IPS-15b (cell line): Measurements from ENCODE around the gene AKT1.

Experiments
- H3K27me3 ChIP-seq: one replicate; pipeline ENCODE4 v1.6.1; 2013; ENCODE audit warnings: low read length; ENCODE audit not compliant: control insufficient read depth, insufficient read depth
- H3K36me3 ChIP-seq: one replicate; pipeline ENCODE4 v1.6.1; 2013; ENCODE audit warnings: low read length; ENCODE audit not compliant: control insufficient read depth, insufficient read depth
- H3K4me1 ChIP-seq: one replicate; pipeline ENCODE4 v1.6.1; 2013; ENCODE audit warnings: mild to moderate bottlenecking, low read length; ENCODE audit not compliant: control insufficient read depth, insufficient read depth
- H3K4me3 ChIP-seq: one replicate; pipeline ENCODE4 v1.5.1; 2013; ENCODE audit warnings: low read depth, low read length
- H3K9ac ChIP-seq: one replicate; pipeline ENCODE4 v1.6.1; 2013; ENCODE audit warnings: low read depth, mild to moderate bottlenecking, low read length
- H3K9me3 ChIP-seq: one replicate; pipeline ENCODE4 v1.6.1; 2013; ENCODE audit warnings: mild to moderate bottlenecking, low read length; ENCODE audit not compliant: control insufficient read depth, insufficient read depth

The AKT1 gene

DNA sequence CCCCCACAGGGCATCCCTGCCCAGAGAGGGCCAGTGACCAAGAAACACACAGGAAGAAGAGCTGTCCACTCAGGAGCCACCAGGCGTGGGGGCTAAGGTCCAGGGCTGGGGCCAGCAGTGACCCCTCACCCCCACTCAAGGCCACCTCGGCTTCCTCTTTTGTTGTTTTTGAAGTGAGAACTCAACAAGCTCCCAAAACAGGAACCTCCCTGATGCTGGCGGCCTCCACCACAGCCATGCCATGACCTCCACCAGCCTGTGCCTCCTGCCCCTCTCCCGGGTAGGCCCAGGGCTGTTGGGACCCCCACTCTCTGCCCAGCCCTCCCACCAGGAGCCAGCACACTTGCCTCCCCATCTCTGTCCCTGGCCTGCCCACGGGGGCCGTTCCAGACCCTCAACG lies 7.8 kb downstream of the AKT1 start:
- Histone ChIP-seq H3K9me3 (no peaks in the 10 kb centered on the region), H3K27me3 (no peaks in the 10 kb centered on the region), H3K4me1 (no peaks in the 10 kb centered on the region), H3K9ac (no peak overlapping the region), H3K36me3 (peaks cover 19% of the 10 kb centered on the region), H3K4me3 (no peak overlapping the region)

DNA sequence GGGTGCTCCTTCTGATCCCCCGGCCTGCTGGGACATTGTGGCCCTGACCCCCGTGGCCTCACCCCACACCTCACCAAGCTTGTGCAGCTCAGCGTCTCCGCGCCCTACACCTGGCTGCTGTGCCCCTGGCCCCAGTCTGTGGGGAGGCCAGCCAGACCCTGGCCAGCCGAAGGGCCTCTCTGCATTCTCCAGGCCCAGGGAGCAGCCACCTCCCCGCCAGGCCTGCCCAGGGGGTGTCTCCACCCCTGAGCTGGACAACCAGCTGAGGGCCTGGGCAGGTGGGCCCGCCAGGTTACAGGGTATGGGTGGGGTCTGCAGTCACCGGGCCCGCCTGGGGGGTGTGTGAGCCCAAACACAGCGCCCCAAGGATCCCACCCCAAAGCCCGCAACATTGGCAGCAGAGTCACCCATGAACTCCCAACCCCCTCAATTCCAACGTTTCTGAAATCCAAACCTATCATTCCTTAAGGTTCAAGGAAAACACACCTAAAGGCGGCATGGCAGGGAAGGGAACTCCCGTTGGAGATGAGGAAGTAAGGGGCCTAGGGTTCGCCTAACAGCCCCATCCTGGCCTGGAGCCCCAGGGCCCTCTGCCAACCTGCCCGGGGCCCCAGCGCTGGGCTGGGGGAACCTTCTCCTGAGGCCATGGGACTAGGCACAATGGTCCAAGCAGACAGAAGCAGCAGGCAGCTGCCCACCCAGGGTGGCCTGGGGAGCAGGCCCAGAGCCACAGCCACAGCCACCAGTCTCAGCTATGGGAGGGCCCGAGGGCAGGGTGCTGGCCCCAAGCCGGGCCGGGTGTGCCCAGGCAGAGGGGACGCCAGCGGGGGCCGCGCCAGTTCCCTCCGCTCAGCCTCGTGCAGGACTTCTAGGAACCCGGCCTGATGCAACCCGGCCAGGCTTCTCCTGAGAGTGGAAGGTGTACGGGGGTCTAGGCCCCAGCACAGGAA lies 8.5 kb downstream of the AKT1 start:
- H3K9ac ChIP-seq = no peak overlapping the region
- no peaks in the 10 kb centered on the region for H3K4me1 ChIP-seq
- H3K27me3 ChIP-seq = no peaks in the 10 kb centered on the region
- no peak overlapping the region for H3K4me3 ChIP-seq
- peaks cover 19% of the 10 kb centered on the region for H3K36me3 ChIP-seq
- H3K9me3 ChIP-seq = no peaks in the 10 kb centered on the region

DNA sequence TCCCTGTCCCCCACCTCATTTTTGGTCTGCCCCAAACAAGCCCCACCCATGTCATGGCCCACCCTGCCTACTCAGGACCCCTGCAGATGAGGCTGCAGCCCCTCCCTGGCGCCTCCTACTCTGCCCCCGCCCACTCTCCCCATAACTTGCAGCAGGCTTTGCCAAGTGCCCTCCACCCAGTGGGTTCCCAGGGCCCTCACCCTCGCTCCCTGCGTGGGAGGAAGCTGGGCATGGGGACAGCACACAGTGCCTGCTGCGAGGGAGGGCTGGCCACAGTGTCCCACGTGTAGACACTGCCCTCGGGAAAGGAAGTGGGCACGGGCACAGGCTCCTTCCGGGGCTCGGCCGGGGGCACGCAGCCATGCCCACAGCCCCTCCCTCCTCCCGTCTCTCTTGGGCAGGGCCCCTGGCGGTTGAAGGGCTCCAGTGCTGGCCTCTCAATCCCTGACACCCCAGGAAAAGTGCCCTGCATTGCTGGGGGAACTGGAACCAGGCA lies 9.4 kb downstream of the AKT1 start:
- Histone ChIP-seq H3K36me3 (peaks cover 11% of the 10 kb centered on the region), H3K4me1 (no peaks in the 10 kb centered on the region), H3K9ac (no peak overlapping the region)

DNA sequence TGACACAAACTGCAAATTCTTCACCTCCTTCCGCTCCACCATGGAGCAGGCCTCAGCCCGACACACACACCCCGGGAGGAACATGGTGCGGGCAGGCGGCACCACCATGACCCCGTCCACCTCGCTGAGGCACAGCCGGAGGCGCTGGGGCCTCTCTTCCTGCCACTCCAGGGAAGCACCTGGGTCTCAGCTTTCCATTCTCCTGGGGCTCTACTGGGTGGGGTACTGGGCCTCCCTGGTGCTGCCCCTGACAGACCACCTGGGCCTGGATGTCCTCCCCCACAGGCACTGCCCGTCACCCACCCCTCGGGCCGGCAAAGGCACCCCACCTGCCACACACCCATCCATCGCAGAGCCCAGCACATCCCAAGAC lies 9.9 kb downstream of the AKT1 start:
- Histone ChIP-seq H3K9ac (no peak overlapping the region), H3K4me3 (no peak overlapping the region), H3K36me3 (peaks cover 11% of the 10 kb centered on the region), H3K4me1 (no peaks in the 10 kb centered on the region), H3K27me3 (no peaks in the 10 kb centered on the region), H3K9me3 (no peaks in the 10 kb centered on the region)

More for the DNA sequence above, 9.4 kb downstream of the AKT1 start:
- Histone ChIP-seq H3K9me3 (no peaks in the 10 kb centered on the region), H3K4me3 (no peak overlapping the region), H3K27me3 (no peaks in the 10 kb centered on the region)

DNA sequence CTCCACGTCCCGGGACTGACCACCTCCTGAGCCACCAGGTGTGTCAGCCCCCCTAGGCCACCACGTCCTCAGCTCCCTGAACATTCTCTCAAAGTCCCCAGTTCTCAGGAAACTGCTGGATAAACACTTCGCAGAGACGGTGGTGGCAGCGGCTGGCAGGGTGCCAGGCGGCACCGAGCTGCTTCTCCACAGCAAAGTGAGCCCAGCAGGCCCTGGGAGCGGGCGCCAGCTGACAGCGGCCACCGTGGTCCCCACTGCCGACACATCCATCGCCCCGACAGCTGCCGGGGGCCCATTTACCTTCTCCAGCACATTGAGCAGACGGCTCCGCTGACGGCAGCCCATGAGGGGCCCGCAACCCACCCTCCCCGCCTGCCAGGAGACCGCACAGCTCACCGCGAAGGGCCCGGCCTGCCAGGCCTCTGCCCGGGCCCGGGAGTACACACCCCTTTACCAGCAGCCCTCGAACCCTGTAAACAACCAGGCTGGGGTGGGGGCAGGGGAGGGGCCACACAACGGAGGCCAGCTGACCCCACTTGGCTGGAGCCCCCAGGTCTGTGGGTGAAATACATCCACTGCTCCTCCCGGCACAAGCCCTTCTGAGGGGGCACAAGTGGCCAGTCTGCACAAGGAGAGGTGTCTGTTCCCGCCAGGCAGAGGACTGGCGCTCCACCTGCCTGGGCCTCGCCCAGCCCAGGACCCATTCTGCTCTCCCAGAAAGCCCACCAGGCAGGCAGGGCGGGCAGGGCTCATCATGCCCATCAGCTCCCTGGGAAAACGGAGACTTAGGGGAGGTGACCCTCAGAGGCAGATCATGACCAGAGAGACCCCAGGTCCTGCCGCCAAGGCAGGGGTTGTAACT lies 10.5 kb downstream of the AKT1 start:
- Histone ChIP-seq H3K9ac (no peak overlapping the region), H3K27me3 (no peaks in the 10 kb centered on the region), H3K4me1 (no peaks in the 10 kb centered on the region), H3K36me3 (peaks cover 10% of the 10 kb centered on the region), H3K9me3 (no peaks in the 10 kb centered on the region), H3K4me3 (no peak overlapping the region)

DNA sequence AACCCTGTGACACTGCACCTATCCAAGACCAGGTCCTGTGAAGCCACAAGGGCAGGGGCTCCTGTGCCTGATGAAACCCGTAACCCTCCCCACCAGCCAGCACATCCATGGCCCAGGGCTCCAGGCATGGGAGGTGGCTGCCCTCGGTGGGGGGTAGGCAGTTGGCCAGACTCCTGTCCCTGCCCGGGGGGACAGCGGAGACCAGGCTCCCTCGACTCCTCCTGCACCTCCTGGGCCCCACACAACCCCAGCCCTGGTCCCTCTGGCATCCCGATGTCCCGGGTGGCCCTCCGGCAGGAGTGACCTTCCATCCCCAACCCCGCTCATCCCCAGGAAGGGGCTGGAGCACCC lies 11.4 kb downstream of the AKT1 start:
- peaks cover 4% of the 10 kb centered on the region for H3K36me3 ChIP-seq

DNA sequence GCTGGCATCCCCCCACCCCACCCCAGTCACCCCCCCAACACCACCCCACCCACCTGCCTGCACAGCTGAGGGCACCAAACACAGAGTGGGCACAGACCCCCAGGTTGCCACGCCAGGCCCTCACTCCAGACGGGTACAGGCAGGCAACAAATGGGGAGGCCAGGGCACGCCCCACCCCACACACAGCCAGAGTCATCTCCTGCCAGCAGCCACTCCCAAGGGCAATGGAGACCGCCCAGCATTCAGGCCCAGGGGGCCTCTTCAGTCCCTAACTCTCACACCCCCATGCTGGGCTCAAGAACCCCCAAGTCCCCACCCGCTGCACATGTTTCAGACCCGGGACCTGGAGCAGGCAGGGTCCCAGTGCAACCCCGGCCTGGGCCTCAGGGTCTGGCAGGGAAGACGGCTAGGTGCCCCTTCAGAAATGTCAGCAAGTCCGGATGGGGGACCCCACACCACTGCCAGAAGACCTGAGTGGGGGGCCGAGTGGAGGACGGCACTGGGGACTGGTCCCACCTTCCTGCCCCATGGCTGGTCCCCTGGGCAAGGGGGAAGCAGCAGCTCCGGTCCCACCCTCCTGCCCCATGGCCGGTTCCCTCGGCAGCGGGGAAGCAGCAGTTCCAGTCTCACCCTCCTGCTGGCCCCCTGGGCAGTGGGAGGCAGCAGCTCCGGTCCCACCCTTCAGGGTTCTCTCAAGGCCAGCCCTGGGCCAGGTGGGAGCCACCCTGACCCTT lies 11.9 kb downstream of the AKT1 start:
- Histone ChIP-seq H3K9me3 (no peaks in the 10 kb centered on the region), H3K36me3 (peaks cover 7% of the 10 kb centered on the region), H3K4me1 (no peaks in the 10 kb centered on the region), H3K27me3 (no peaks in the 10 kb centered on the region), H3K9ac (no peak overlapping the region), H3K4me3 (no peak overlapping the region)

More for the DNA sequence above, 11.4 kb downstream of the AKT1 start:
- H3K27me3 ChIP-seq = no peaks in the 10 kb centered on the region
- no peak overlapping the region for H3K9ac ChIP-seq
- no peak overlapping the region for H3K4me3 ChIP-seq
- no peaks in the 10 kb centered on the region for H3K9me3 ChIP-seq
- H3K4me1 ChIP-seq = no peaks in the 10 kb centered on the region

DNA sequence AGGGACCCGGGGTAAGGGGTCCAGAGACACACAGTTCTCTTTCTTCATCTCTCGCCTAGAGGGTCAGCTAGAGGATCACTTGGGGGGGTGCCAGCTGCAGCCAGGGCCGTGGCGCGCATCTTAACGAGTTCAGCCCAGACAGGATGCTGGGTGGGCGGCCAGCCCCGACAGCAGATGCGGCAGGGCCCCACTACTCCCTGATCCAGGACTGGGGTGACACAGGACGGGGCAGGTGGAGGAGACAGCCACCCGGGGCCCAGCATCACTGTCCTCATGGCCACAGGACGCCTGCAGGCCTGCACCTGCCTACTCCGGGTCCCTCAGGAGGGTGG lies 12.8 kb downstream of the AKT1 start:
- peaks cover 8% of the 10 kb centered on the region for H3K36me3 ChIP-seq

DNA sequence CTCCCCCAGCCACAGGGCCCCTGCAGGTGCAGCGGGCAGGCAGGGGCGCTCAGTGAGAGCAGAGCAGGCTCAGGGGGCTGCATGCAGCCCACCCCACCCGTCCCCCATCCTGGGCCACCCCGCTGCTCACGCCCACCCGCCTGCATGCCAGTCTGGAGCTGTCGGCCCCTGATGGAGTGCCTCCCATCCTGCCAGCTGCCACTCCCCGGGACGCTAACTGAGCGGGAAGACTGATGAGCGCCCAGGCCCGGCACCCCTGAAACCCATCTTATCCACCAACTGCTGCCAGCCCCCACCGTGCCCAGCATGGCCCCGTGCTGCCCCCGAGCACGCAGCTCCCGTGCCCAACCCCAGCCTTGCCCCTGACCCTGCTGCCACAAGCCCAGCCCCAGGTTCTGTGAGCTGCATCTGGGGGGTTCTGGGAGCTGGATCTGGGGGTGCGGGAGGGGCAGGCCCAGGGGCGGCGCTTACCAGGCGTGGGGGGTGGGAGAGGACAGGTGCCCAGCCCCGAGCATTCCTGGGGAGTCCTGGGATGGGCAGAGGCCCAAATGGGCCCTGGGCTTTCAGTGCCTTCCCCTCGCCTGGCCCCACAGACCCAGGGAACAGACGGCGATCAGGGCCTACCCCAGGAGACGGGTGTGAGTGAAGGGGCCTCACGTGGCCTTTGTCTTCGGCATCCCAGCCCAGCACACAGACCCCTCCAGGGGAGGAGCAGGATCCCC lies 13.3 kb downstream of the AKT1 start:
- Histone ChIP-seq H3K4me1 (no peaks in the 10 kb centered on the region), H3K9ac (no peak overlapping the region), H3K27me3 (no peaks in the 10 kb centered on the region), H3K9me3 (no peaks in the 10 kb centered on the region), H3K4me3 (no peak overlapping the region), H3K36me3 (peaks cover 8% of the 10 kb centered on the region)

More for the DNA sequence above, 12.8 kb downstream of the AKT1 start:
- Histone ChIP-seq H3K9me3 (no peaks in the 10 kb centered on the region), H3K4me3 (no peak overlapping the region), H3K9ac (no peak overlapping the region), H3K27me3 (no peaks in the 10 kb centered on the region), H3K4me1 (no peaks in the 10 kb centered on the region)

DNA sequence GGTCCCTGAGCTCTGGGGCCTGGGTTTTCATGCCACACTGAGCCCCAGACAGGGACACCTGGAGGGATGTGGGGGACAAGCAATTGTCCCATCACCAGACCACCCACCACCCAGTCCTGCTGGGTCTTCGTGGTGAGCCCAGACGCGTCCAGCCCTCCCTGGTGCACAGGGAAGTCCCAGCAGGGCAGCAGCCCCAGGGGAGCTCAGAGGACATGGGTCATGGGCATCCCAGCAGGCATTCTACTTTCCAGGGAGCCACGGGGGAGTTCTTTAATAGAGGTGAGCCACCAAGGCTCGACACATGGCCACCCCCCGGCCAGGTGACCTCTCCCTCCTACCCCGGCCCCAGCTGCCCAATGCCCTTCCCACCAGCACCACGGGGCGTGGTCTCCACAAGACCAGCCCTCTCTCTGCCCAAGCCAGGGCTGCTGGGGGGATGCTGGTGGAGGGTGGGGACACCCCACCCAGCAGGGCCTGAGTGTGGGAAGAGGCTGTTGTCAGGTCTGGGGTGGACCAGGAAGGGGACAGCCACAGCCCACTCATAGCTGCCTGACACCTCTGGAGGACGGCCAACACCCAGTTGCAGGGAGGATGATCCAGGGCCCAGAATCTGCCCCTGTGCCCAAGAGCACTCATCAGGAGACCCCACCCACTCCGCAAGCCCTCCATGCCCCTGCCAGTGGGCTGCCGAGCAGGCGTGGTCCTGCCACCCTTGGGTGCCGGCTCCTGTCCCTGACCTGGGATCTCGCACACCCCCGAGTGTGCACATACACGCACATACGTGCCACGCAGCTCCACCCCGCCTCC lies 14.1 kb downstream of the AKT1 start:
- H3K4me1 ChIP-seq = no peaks in the 10 kb centered on the region
- peaks cover 4% of the 10 kb centered on the region for H3K36me3 ChIP-seq
- no peaks in the 10 kb centered on the region for H3K27me3 ChIP-seq
- H3K9me3 ChIP-seq = no peaks in the 10 kb centered on the region
- H3K9ac ChIP-seq = no peak overlapping the region
- H3K4me3 ChIP-seq = no peak overlapping the region
